ENCODE data around the gene DXO. TPM values are rescaled to one million over a fixed set of nuclear protein-coding genes. Genes with fewer than 3 reads are reported as not detected.
A peak's percentile ranks its signal among the peaks of the same experiment; 100 is the strongest.

DXO gene
- total and polyA plus RNA-seq, 2 of the 4 experiments (the other 2 are of a cell fraction): 9.3 to 21.4 TPM

DNA sequence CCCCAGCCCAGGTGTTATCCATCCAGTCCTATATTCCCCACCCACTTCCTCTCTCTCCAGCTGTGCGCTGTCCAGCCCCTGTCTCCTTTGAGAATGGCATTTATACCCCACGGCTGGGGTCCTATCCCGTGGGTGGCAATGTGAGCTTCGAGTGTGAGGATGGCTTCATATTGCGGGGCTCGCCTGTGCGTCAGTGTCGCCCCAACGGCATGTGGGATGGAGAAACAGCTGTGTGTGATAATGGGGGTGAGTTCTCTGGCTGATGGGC lies 43.3 kb downstream of the DXO start:
- 62% methylated on average over 7 of the region's 9 CpGs; no CpG with 5 or more reads in 1 of the 2 experiments for WGBS, 2 experiments (ENCODE audit: extremely low coverage in 2 of 2, insufficient read length in 1 of 2)
- in situ Hi-C loops (cut with MboI; ENCODE audit: low sequenced_read_pairs): no loop called here
- H3K56ac ChIP-seq (ENCODE audit: extremely low read depth, insufficient read depth, low read length): no peak overlapping the region

More for the DNA sequence above, 43.3 kb downstream of the DXO start:
- Histone ChIP-seq H3K79me1 (ENCODE audit: low read depth in 1 of 2, low read length in 2 of 2) (no peaks in the 10 kb centered on the region), H2AK5ac (ENCODE audit: low read depth, low read length) (no peak overlapping the region), H3K14ac (replicated peaks; ENCODE audit: low read depth, low read length) (no peak overlapping the region), H2BK15ac (ENCODE audit: low read depth, low read length) (no peak overlapping the region), H3K23ac (ENCODE audit: low read depth, low read length) (no peak overlapping the region), H4K91ac (ENCODE audit: insufficient read depth, low read depth, low read length) (no peak overlapping the region), H3K27me3 (ENCODE audit: control insufficient read depth, insufficient read depth, low read length) (peaks cover 3% of the 10 kb centered on the region; the same call in 1 of the 2 replicates), H3K18ac (ENCODE audit: low read depth, low read length) (no peak overlapping the region), H2AK9ac (replicated peaks; ENCODE audit: low read depth, low read length, poor library complexity) (no peak overlapping the region), H2BK20ac (ENCODE audit: low read depth, low read length) (no peak overlapping the region), H3K9ac (ENCODE audit: low read depth, low read length) (no peak overlapping the region), H3K9me1 (ENCODE audit: insufficient read depth, low read length) (0 out of 2 replicates have a peak, but pooled peaks cover 3% of the 10 kb centered on the region), H2BK120ac (ENCODE audit: low read depth, low read length) (no peak overlapping the region), H4K20me1 (ENCODE audit: insufficient read depth, low read length) (no peaks in the 10 kb centered on the region), H4K5ac (ENCODE audit: low read depth, low read length) (no peak overlapping the region), H3K27ac (ENCODE audit: insufficient read depth, low read length) (no peak overlapping the region), H3K4me1 (ENCODE audit: control insufficient read depth, insufficient read depth, low read length) (peaks cover 1% of the 10 kb centered on the region; the same call in 1 of the 2 replicates), H4K8ac (ENCODE audit: low read depth in 2 of 2, low read length in 2 of 2) (no peak overlapping the region), H3K4me3 (ENCODE audit: insufficient read depth, low read depth, low read length) (no peak overlapping the region), H3K36me3 (ENCODE audit: control insufficient read depth, insufficient read depth, low read length) (no peaks in the 10 kb centered on the region), H2AFZ (replicated peaks; ENCODE audit: low read length, poor library complexity) (peak overlapping the region; percentile 29), H2BK5ac (ENCODE audit: low read depth, low read length, poor library complexity, severe bottlenecking) (no peak overlapping the region), H3K9me3 (ENCODE audit: control insufficient read depth, insufficient read depth, low read length) (no peaks in the 10 kb centered on the region), H3K4me2 (ENCODE audit: low read depth, low read length) (no peak overlapping the region), H3K4ac (ENCODE audit: low read depth, low read length) (no peak overlapping the region)
- dilution Hi-C loops (cut with HindIII; ENCODE audit: low sequenced_read_pairs, unreplicated experiment) (no loop called here), intact Hi-C loops (cut with micrococcal nuclease) (no loop called here)
- no peak for ATAC-seq (ENCODE audit: low read depth)
- BruUV-seq (replicated peaks): no TSS peak
- TF ChIP-seq RCOR1 (IDR thresholded peaks at IDR 0.05; ENCODE audit: insufficient replicate concordance, low read length): no peak
- no peak for TF ChIP-seq MXI1 (IDR thresholded peaks at IDR 0.05; ENCODE audit: borderline replicate concordance, low read depth, low read length)
- TF ChIP-seq MAFK (IDR thresholded peaks at IDR 0.05; ENCODE audit: low read depth, low read length): no peak
- no peak for TF ChIP-seq NFE2L2 (IDR thresholded peaks at IDR 0.05; ENCODE audit: low read depth, low read length)
- TF ChIP-seq FOS (IDR thresholded peaks at IDR 0.05; ENCODE audit: low read depth, low read length): no peak
- no peak for TF ChIP-seq POLR2A (IDR thresholded peaks at IDR 0.05; ENCODE audit: low read depth, low read length)
- TF ChIP-seq ELK1 (IDR thresholded peaks at IDR 0.05; ENCODE audit: borderline replicate concordance, low read depth, low read length): no peak
- TF ChIP-seq RFX5 (IDR thresholded peaks at IDR 0.05; ENCODE audit: low read depth, low read length): no peak
- no peak for TF ChIP-seq RAD21 (IDR thresholded peaks at IDR 0.05; ENCODE audit: low read length)
- TF ChIP-seq BHLHE40 (IDR thresholded peaks at IDR 0.05; ENCODE audit: low read depth, low read length): no peak
- no peak for TF ChIP-seq CTCF (conservative IDR thresholded peaks at IDR 0.05; ENCODE audit: low read depth, low read length)
- no peak for TF ChIP-seq MAZ (IDR thresholded peaks at IDR 0.05; ENCODE audit: borderline replicate concordance, low read depth, low read length)
- TF ChIP-seq CEBPB (IDR thresholded peaks at IDR 0.05; ENCODE audit: low read depth, low read length): no peak
- TF ChIP-seq, protein P1, sequence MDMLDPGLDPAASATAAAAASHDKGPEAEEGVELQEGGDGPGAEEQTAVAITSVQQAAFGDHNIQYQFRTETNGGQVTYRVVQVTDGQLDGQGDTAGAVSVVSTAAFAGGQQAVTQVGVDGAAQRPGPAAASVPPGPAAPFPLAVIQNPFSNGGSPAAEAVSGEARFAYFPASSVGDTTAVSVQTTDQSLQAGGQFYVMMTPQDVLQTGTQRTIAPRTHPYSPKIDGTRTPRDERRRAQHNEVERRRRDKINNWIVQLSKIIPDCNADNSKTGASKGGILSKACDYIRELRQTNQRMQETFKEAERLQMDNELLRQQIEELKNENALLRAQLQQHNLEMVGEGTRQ (IDR thresholded peaks at IDR 0.05; ENCODE audit: low read depth, low read length): no peak
- no peak for TF ChIP-seq CHD1 (IDR thresholded peaks at IDR 0.05; ENCODE audit: low read depth, low read length)
- TF ChIP-seq SMC3 (IDR thresholded peaks at IDR 0.05; ENCODE audit: low read depth, low read length): no peak
- DNase-seq: no peak
- ChIA-PET POLR2A (ENCODE audit: unreplicated experiment) (no interaction called here), CTCF (no interaction called here)
